B cell (primary cell): ENCODE data around the gene ABCC9. TPM values are rescaled to one million over a fixed set of nuclear protein-coding genes. Genes with fewer than 3 reads are reported as not detected.

Source experiments
- ATAC-seq: fragments of 200-7000 bp; cut with Tn5 transposase; one replicate; pipeline ENCODE4 v1.10.0; 2021; ENCODE audit warnings: low read depth, mild to moderate bottlenecking, moderate number of reproducible peaks, moderate library complexity
- CTCF ChIA-PET: fragments of 350-600 bp; sonication (Branson Sonifier 250); formaldehyde crosslinking; loops from one replicate; lab custom pipeline; 2021; ENCODE audit warnings: antibody characterized with exemption, inconsistent platforms; lab: Charles Lee
- POLR2A ChIA-PET: fragments of 350-600 bp; sonication (Branson Sonifier 250); formaldehyde crosslinking; loops from one replicate; lab custom pipeline; 2021; ENCODE audit warnings: antibody characterized with exemption; lab: Charles Lee
- DNase-seq: peaks from one replicate; pipeline ENCODE4 v3.0.0; 2013
- H2AFZ ChIP-seq: 2 replicates; pipeline ENCODE4 v1.6.1; 2012; ENCODE audit warnings: mild to moderate bottlenecking, low read depth, low read length; ENCODE audit not compliant: insufficient read depth, poor library complexity, severe bottlenecking
- H3K27ac ChIP-seq, 2 donors: 1 replicate in 1 of 2; 2 replicates in 1 of 2; pipeline ENCODE4 v1.5.1; 2012 to 2013; ENCODE audit warnings: low read length in 2 of 2, mild to moderate bottlenecking in 2 of 2, moderate library complexity in 1 of 2
- H3K27me3 ChIP-seq, 4 experiments: fragments of 200-600 bp in 1 of 4; sonication (generic) in 1 of 4; replicated peaks in 1 of 4; 1 replicate in 2 of 4; 2 replicates in 2 of 4; pipeline versions ENCODE4 v1.6.1 to v1.7.0; 2013 to 2016; ENCODE audit warnings: low read length in 3 of 4, mild to moderate bottlenecking in 2 of 4, mixed read lengths in 1 of 4, moderate library complexity in 1 of 4; ENCODE audit not compliant: insufficient read depth in 4 of 4, control insufficient read depth in 3 of 4; ENCODE audit errors: control extremely low read depth in 1 of 4
- H3K36me3 ChIP-seq, 2 experiments: replicated peaks in 1 of 2; 1 replicate in 1 of 2; 2 replicates in 1 of 2; pipeline versions ENCODE4 v1.6.1 to v1.7.1; 2013; ENCODE audit warnings: low read length in 1 of 2; ENCODE audit not compliant: insufficient read depth in 2 of 2, control insufficient read depth in 1 of 2; ENCODE audit errors: control extremely low read depth in 1 of 2, extremely low read depth in 1 of 2
- H3K4me1 ChIP-seq, 2 donors: fragments of 200-600 bp in 1 of 2; sonication (generic) in 1 of 2; 1 replicate in 1 of 2; 2 replicates in 1 of 2; pipeline versions ENCODE4 v1.5.1 to v1.6.1; 2013 to 2017; ENCODE audit warnings: low read length in 2 of 2; ENCODE audit not compliant: control insufficient read depth in 2 of 2, insufficient read depth in 2 of 2
- H3K4me2 ChIP-seq: replicated peaks from 2 replicates; pipeline ENCODE3; 2012; ENCODE audit warnings: mild to moderate bottlenecking, low read depth, low read length; ENCODE audit not compliant: poor library complexity, severe bottlenecking
- H3K4me3 ChIP-seq, 5 experiments: fragments of 200-600 bp in 1 of 5; sonication (generic) in 1 of 5; 1 replicate in 3 of 5; 2 replicates in 2 of 5; pipeline versions ENCODE4 v1.5.1 to v1.7.0; 2011 to 2016; ENCODE audit warnings: low read length in 4 of 5, mild to moderate bottlenecking in 4 of 5, low read depth in 2 of 5, control low read depth in 1 of 5, moderate library complexity in 1 of 5; ENCODE audit not compliant: insufficient read depth in 1 of 5; ENCODE audit errors: control extremely low read depth in 1 of 5, extremely low read depth in 1 of 5
- H3K79me2 ChIP-seq: fragments of 200-600 bp; sonication (generic); one replicate; pipeline ENCODE4 v1.6.0; 2016; ENCODE audit warnings: low read length; ENCODE audit not compliant: control insufficient read depth, insufficient read depth
- H3K9ac ChIP-seq: fragments of 200-600 bp; sonication (generic); 2 replicates; pipeline ENCODE4 v1.6.1; 2017; ENCODE audit warnings: mild to moderate bottlenecking, low read length, moderate library complexity
- H3K9me3 ChIP-seq, 3 donors: one replicate each; pipeline versions ENCODE4 v1.6.1 to v1.7.1; 2013; ENCODE audit warnings: low read length in 2 of 3; ENCODE audit not compliant: control insufficient read depth in 2 of 3, insufficient read depth in 1 of 3; ENCODE audit errors: control extremely low read depth in 1 of 3
- H4K20me1 ChIP-seq: 2 replicates; pipeline ENCODE4 v1.6.0; 2012; ENCODE audit warnings: mild to moderate bottlenecking, low read length; ENCODE audit not compliant: insufficient read depth, control insufficient read depth, poor library complexity, severe bottlenecking
- H3K27ac Mint-ChIP-seq: one replicate; pipeline ENCODE4 v1.8.0; 2021; ENCODE audit warnings: mixed read lengths
- H3K27me3 Mint-ChIP-seq: one replicate; pipeline ENCODE4 v1.8.0; 2021; ENCODE audit warnings: mixed read lengths
- H3K4me1 Mint-ChIP-seq: one replicate; pipeline ENCODE4 v1.8.0; 2021; ENCODE audit warnings: mixed read lengths
- H3K4me3 Mint-ChIP-seq: one replicate; pipeline ENCODE4 v1.8.0; 2021; ENCODE audit warnings: mixed read lengths
- H3K9me3 Mint-ChIP-seq: one replicate; pipeline ENCODE4 v1.8.0; 2022; ENCODE audit warnings: mixed read lengths; ENCODE audit not compliant: insufficient read depth
- CTCF ChIP-seq: fragments of 200-600 bp; IDR thresholded peaks from one replicate; pipeline ENCODE4 v1.8.0; 2022; ENCODE audit warnings: antibody characterized with exemption, mild to moderate bottlenecking
- EZH2 ChIP-seq: IDR thresholded peaks from 2 replicates; pipeline ENCODE4 v1.6.1; 2012; ENCODE audit warnings: borderline replicate concordance, low read depth, mild to moderate bottlenecking, moderate library complexity, low read length; ENCODE audit not compliant: insufficient read depth, poor library complexity, severe bottlenecking
- WGBS: methylation state at CpG from one replicate; pipeline ENCODE4 v1.1.5; 2013; ENCODE audit warnings: missing lambda C conversion rate; ENCODE audit not compliant: insufficient coverage; 5-methylcytosine and 5-hydroxymethylcytosine counted together
- intact Hi-C: fragments of 100-400 bp; cut with micrococcal nuclease; formaldehyde crosslinking; loops from one replicate; pipeline ENCODE4 v1.10.0; 2022
- polyA plus RNA-seq: library from polyadenylated mRNA; depleted of rRNA; stranded (reverse); fragments of >200 nt; gene quantifications from 2 replicates; pipeline ENCODE4 v1.2.3, GENCODE V29; 2012
- total RNA-seq, 2 donors: library from RNA; stranded (reverse); fragments of 120-200 nt in 1 of 2; gene quantifications; 1 replicate in 1 of 2; 2 replicates in 1 of 2; pipeline versions ENCODE4 v1.2.3 to v1.2.4, GENCODE V29; 2013 to 2022

The ABCC9 gene
- total and polyA plus RNA-seq, 2 donors (not counting 1 experiment from before 2014, with no cell fraction given), result not detected

GRCh38 chr12:21893924-21894323 is 47.3 kb downstream of the ABCC9 start:
- Mint-ChIP-seq H3K27ac (no peak overlapping the region), H3K4me3 (no peak overlapping the region), H3K4me1 (no peaks in the 10 kb centered on the region), H3K27me3 (no peaks in the 10 kb centered on the region), H3K9me3 (peaks cover 2% of the 10 kb centered on the region)
- H3K27ac ChIP-seq, result no peak overlapping the region
- ATAC-seq, result no peak
- WGBS, result 100% methylated on average over 1 of the region's 4 CpGs
- H3K36me3 ChIP-seq, result no peaks in the 10 kb centered on the region
- no peaks in the 10 kb centered on the region for H3K4me1 ChIP-seq
- no peak overlapping the region for H3K4me2 ChIP-seq
- no peak overlapping the region for H3K9ac ChIP-seq
- H3K79me2 ChIP-seq, result no peaks in the 10 kb centered on the region
- H4K20me1 ChIP-seq, result no peaks in the 10 kb centered on the region
- ChIA-PET POLR2A (no interaction called here), CTCF (no interaction called here)
- TF ChIP-seq CTCF, result no peak
- intact Hi-C loops, result no loop called here
- H3K9me3 ChIP-seq, result no peaks in the 10 kb centered on the region
- DNase-seq, result no peak
- H3K4me3 ChIP-seq, result no peak overlapping the region
- no peaks in the 10 kb centered on the region for H3K27me3 ChIP-seq
- H2AFZ ChIP-seq, result no peak overlapping the region

- POLR2A ChIA-PET, result no interaction called here
- TF ChIP-seq EZH2 (no peak), CTCF (no peak)
- Histone ChIP-seq H4K20me1 (no peaks in the 10 kb centered on the region), H3K79me2 (no peaks in the 10 kb centered on the region), H3K36me3 (no peaks in the 10 kb centered on the region), H3K4me3 (no peak overlapping the region), H2AFZ (no peak overlapping the region), H3K4me2 (no peak overlapping the region), H3K27ac (no peak overlapping the region), H3K9ac (no peak overlapping the region), H3K9me3 (no peaks in the 10 kb centered on the region), H3K27me3 (no peaks in the 10 kb centered on the region), H3K4me1 (no peaks in the 10 kb centered on the region)
- intact Hi-C loops, result no loop called here
- Mint-ChIP-seq H3K9me3 (peaks cover 2% of the 10 kb centered on the region), H3K4me1 (no peaks in the 10 kb centered on the region), H3K27ac (no peak overlapping the region), H3K4me3 (no peak overlapping the region), H3K27me3 (no peaks in the 10 kb centered on the region)
- ATAC-seq (no peak), DNase-seq (no peak)
- no CpG with 5 or more reads among the region's 1 CpG for WGBS
- CTCF ChIA-PET, result no interaction called here
These were observed 48.9 kb downstream of the ABCC9 start for GRCh38 chr12:21892341-21892740.
